Glutamatergic neuron (in vitro differentiated cells): ENCODE results near the gene ZNF438. TPM values are rescaled to one million over a fixed set of nuclear protein-coding genes. Genes with fewer than 3 reads are reported as not detected.
"Not testable (repeated sequence)": the region's sequence is repeated elsewhere in the genome, so short reads cannot be mapped to it uniquely, and the experiment has no call there.

Experiments
- DNase-seq: peaks from one replicate; pipeline ENCODE4 v3.0.0; 2022
- H3K27ac Mint-ChIP-seq: one replicate; pipeline ENCODE4 v1.8.0; 2020; ENCODE audit warnings: mild to moderate bottlenecking, mixed read lengths, inconsistent platforms; ENCODE audit not compliant: unreplicated experiment
- H3K27me3 Mint-ChIP-seq: one replicate; pipeline ENCODE4 v1.8.0; 2020; ENCODE audit warnings: mild to moderate bottlenecking, moderate library complexity, mixed read lengths, inconsistent platforms; ENCODE audit not compliant: unreplicated experiment
- H3K36me3 Mint-ChIP-seq: one replicate; pipeline ENCODE4 v1.8.0; 2020; ENCODE audit warnings: mild to moderate bottlenecking, mixed read lengths, inconsistent platforms; ENCODE audit not compliant: unreplicated experiment
- H3K4me1 Mint-ChIP-seq: one replicate; pipeline ENCODE4 v1.8.0; 2020; ENCODE audit warnings: mild to moderate bottlenecking, low read depth, mixed read lengths, inconsistent platforms; ENCODE audit not compliant: unreplicated experiment
- H3K4me3 Mint-ChIP-seq: one replicate; pipeline ENCODE4 v1.8.0; 2020; ENCODE audit warnings: mild to moderate bottlenecking, mixed read lengths, inconsistent platforms; ENCODE audit not compliant: unreplicated experiment
- H3K9me3 Mint-ChIP-seq: one replicate; pipeline ENCODE4 v1.8.0; 2020; ENCODE audit warnings: mild to moderate bottlenecking, moderate library complexity, mixed read lengths, inconsistent platforms; ENCODE audit not compliant: unreplicated experiment
- total RNA-seq: library from RNA; stranded (reverse); fragmentation: NEBNext Ultra II Directional; extraction: Animal tissue kit (Norgen Biotek cat#: 25700); gene quantifications from one replicate; pipeline ENCODE4 v1.2.1, GENCODE V29; 2021; ENCODE audit not compliant: unreplicated experiment
- TF ChIP-seq, protein P1 (sequence below): fragments of 200-600 bp; sonication (generic); IDR thresholded peaks from one replicate; pipeline ENCODE4 v1.5.0; 2021; ENCODE audit not compliant: partially characterized antibody, unreplicated experiment

Gene ZNF438
- total RNA-seq, 1 donor from 2014 or later, result 3.5 TPM

- DNase-seq, result no peak
- Mint-ChIP-seq H3K4me1 (no peaks in the 10 kb centered on the region), H3K27ac (no peak overlapping the region), H3K9me3 (no peaks in the 10 kb centered on the region), H3K27me3 (no peaks in the 10 kb centered on the region), H3K4me3 (no peak overlapping the region), H3K36me3 (no peaks in the 10 kb centered on the region)
- TF ChIP-seq, protein P1, sequence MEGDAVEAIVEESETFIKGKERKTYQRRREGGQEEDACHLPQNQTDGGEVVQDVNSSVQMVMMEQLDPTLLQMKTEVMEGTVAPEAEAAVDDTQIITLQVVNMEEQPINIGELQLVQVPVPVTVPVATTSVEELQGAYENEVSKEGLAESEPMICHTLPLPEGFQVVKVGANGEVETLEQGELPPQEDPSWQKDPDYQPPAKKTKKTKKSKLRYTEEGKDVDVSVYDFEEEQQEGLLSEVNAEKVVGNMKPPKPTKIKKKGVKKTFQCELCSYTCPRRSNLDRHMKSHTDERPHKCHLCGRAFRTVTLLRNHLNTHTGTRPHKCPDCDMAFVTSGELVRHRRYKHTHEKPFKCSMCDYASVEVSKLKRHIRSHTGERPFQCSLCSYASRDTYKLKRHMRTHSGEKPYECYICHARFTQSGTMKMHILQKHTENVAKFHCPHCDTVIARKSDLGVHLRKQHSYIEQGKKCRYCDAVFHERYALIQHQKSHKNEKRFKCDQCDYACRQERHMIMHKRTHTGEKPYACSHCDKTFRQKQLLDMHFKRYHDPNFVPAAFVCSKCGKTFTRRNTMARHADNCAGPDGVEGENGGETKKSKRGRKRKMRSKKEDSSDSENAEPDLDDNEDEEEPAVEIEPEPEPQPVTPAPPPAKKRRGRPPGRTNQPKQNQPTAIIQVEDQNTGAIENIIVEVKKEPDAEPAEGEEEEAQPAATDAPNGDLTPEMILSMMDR, result no peak
Observed at GRCh38 chr10:30963992-30964930, 67.4 kb downstream of the ZNF438 start.

DNA sequence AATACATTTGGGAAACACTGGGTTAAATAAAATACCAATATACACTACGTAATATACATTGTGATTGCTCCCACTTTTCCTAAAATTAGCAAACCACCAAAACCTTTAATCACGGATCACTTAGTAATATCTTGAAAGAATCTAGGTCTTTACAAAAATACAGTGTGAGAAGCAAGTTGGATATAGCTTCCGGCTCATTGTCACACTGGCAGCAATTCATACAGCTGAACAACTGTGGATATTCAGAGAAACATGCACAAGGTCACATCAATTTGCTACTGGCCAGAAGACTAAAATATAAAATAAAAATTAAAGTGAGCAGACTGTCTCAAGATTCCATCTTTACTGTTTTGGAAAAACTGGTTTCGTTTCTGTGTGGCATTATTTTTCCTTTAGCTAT lies 69.1 kb downstream of the ZNF438 start:
- TF ChIP-seq, protein P1, result no peak
- no peak overlapping the region for H3K27ac Mint-ChIP-seq
- no peaks in the 10 kb centered on the region for H3K27me3 Mint-ChIP-seq
- no peaks in the 10 kb centered on the region for H3K36me3 Mint-ChIP-seq
- no peaks in the 10 kb centered on the region for H3K9me3 Mint-ChIP-seq
- no peaks in the 10 kb centered on the region for H3K4me1 Mint-ChIP-seq
- no peak for DNase-seq
- no peak overlapping the region for H3K4me3 Mint-ChIP-seq

DNA sequence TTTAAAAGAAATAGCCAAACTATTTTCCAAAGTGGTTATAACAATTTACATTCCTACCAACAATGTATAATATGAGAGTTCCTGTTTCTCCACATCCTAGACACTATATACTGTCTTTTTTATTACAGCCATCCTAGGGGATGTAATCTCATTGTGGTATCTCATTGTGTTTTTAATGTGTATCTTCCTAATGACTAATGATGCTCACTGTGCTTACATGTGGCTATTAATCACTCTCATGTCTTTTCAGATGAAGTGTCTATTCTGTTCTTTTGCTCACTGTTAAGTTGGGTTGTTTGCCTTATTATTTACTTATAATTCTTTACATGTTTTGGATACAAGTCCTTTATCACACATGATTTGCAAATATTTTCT lies 71.8 kb downstream of the ZNF438 start:
- H3K27me3 Mint-ChIP-seq, result no peaks in the 10 kb centered on the region
- TF ChIP-seq, protein P1, result no peak

DNA sequence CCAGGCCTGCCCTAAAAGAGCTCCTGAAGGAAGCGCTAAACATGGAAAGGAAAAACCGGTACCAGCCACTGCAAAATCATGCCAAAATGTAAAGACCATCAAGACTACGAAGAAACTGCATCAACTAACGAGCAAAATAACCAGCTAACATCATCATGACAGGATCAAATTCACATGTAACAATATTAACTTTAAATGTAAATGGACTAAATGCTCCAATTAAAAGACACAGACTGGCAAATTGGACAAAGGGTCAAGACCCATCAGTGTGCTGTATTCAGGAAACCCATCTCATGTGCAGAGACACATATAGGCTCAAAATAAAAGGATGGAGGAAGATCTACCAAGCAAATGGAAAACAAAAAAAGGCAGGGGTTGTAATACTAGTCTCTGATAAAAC lies 82.4 kb downstream of the ZNF438 start:
- not testable (repeated sequence) for H3K27me3 Mint-ChIP-seq, DNase-seq, H3K9me3 Mint-ChIP-seq, H3K4me1 Mint-ChIP-seq, H3K4me3 Mint-ChIP-seq, H3K36me3 Mint-ChIP-seq, H3K27ac Mint-ChIP-seq

More for the DNA sequence above, 71.8 kb downstream of the ZNF438 start:
- no peak overlapping the region for H3K27ac Mint-ChIP-seq
- H3K9me3 Mint-ChIP-seq, result no peaks in the 10 kb centered on the region
- no peak overlapping the region for H3K4me3 Mint-ChIP-seq
- no peak for DNase-seq
- peaks cover under 1% of the 10 kb centered on the region for H3K36me3 Mint-ChIP-seq
- no peaks in the 10 kb centered on the region for H3K4me1 Mint-ChIP-seq

- H3K27me3 Mint-ChIP-seq, result no peaks in the 10 kb centered on the region
- peaks cover 8% of the 10 kb centered on the region for H3K36me3 Mint-ChIP-seq
- TF ChIP-seq, protein P1, result no peak
- no peak for DNase-seq
- H3K4me3 Mint-ChIP-seq, result no peak overlapping the region
- peaks cover 1% of the 10 kb centered on the region for H3K9me3 Mint-ChIP-seq
- H3K27ac Mint-ChIP-seq, result no peak overlapping the region
- no peaks in the 10 kb centered on the region for H3K4me1 Mint-ChIP-seq
Observed at GRCh38 chr10:30944005-30944404, 87.7 kb downstream of the ZNF438 start.
